GM12878 (cell line): ENCODE results near the gene HTR2B.

Experiments
- BACH1 ChIP-seq: fragments of 450-650 bp; IDR thresholded peaks from 2 replicates; pipeline ENCODE4 v1.6.1; 2017; ENCODE audit warnings: mild to moderate bottlenecking, borderline replicate concordance
- CBFB ChIP-seq: IDR thresholded peaks from 2 replicates; pipeline ENCODE4 v1.6.1; 2016; ENCODE audit warnings: antibody characterized with exemption, low read depth
- CHD1 ChIP-seq: IDR thresholded peaks from 2 replicates; pipeline ENCODE4 v1.6.1; 2012; ENCODE audit warnings: low read depth, low read length, improper control_type of control experiment
- CHD2 ChIP-seq: IDR thresholded peaks from 2 replicates; pipeline ENCODE4 v1.6.1; 2011; ENCODE audit warnings: low read depth, low read length, improper control_type of control experiment, borderline replicate concordance
- CREB1 ChIP-seq: IDR thresholded peaks from 2 replicates; pipeline ENCODE4 v1.6.1; 2012; ENCODE audit warnings: low read depth, mild to moderate bottlenecking, inconsistent platforms
- EP300 ChIP-seq, 2 experiments: fragments of 150-350 bp in 1 of 2; IDR thresholded peaks; 2 replicates each; pipeline ENCODE4 v1.6.1; 2011 to 2012; ENCODE audit warnings: low read depth in 2 of 2, low read length in 2 of 2, borderline replicate concordance in 1 of 2, improper control_type of control experiment in 1 of 2, inconsistent platforms in 1 of 2; ENCODE audit not compliant: control insufficient read depth in 1 of 2
- ESRRA ChIP-seq: IDR thresholded peaks from 2 replicates; pipeline ENCODE4 v1.6.1; 2012; ENCODE audit warnings: mild to moderate bottlenecking, low read length, improper control_type of control experiment
- GABPA ChIP-seq: IDR thresholded peaks from 2 replicates; pipeline ENCODE4 v1.6.1; 2014; ENCODE audit warnings: antibody characterized with exemption, low read depth, mild to moderate bottlenecking, inconsistent platforms
- MYC ChIP-seq: IDR thresholded peaks from 2 replicates; pipeline ENCODE4 v1.6.1; 2011; ENCODE audit warnings: mild to moderate bottlenecking, low read length, moderate library complexity, inconsistent platforms; ENCODE audit not compliant: insufficient read depth, insufficient replicate concordance, insufficient read length, severe bottlenecking
- POLR2A ChIP-seq: IDR thresholded peaks from 2 replicates; pipeline ENCODE4 v1.6.1; 2011; ENCODE audit warnings: low read depth, mild to moderate bottlenecking, low read length
- SRF ChIP-seq, 2 experiments: IDR thresholded peaks; 2 replicates each; pipeline ENCODE4 v1.6.1; 2011; ENCODE audit warnings: low read depth in 2 of 2, low read length in 2 of 2, mild to moderate bottlenecking in 1 of 2, moderate library complexity in 1 of 2
- TBL1XR1 ChIP-seq: IDR thresholded peaks from 2 replicates; pipeline ENCODE4 v1.6.1; 2012; ENCODE audit warnings: low read depth, low read length, improper control_type of control experiment
- TF ChIP-seq, protein P1 (sequence below), 3 experiments: IDR thresholded peaks in 2 of 3; conservative IDR thresholded peaks in 1 of 3; 2 replicates each; pipeline ENCODE4 v1.5.1; 2011; ENCODE audit warnings: low read depth in 3 of 3, low read length in 3 of 3, mild to moderate bottlenecking in 3 of 3, control low read depth in 2 of 3, moderate library complexity in 2 of 3, inconsistent platforms in 1 of 3, mixed read lengths in 1 of 3; ENCODE audit not compliant: control insufficient read depth in 2 of 3, insufficient read depth in 1 of 3; ENCODE audit errors: extremely low read depth in 1 of 3

DNA sequence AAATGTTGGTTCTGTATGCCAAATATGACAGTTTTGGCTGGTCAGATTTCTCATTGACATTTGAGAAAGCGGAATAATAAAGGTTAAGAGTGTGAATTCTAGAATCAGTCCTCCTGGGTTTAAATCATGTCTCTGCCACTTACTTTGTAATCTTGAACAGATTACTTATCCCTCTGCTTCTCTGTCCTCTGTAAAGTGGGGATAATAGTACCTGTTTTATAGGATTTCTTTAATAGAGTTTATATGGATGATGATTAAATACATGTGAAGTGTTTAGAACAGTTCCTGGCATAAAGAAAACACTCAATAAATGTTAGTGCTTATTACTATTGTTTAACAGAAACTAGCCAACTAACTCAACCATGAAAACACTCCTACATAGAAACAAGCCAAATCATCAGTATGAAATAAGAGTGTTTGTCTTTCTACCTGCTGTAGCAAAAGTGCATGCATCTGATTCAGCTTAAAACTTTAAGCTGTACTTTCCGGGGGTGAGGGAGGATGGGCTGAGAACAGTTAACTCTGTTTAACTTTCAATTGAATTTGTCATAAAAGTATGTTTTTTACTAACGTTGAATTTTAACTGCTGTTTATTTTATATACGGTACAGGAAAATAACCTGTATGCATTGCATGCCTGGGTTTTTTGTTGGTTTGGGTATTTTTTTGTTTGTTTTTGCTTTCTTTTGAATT, 6.8 kb downstream of the HTR2B start:
- no peak for TF ChIP-seq TBL1XR1
- TF ChIP-seq, protein P1, sequence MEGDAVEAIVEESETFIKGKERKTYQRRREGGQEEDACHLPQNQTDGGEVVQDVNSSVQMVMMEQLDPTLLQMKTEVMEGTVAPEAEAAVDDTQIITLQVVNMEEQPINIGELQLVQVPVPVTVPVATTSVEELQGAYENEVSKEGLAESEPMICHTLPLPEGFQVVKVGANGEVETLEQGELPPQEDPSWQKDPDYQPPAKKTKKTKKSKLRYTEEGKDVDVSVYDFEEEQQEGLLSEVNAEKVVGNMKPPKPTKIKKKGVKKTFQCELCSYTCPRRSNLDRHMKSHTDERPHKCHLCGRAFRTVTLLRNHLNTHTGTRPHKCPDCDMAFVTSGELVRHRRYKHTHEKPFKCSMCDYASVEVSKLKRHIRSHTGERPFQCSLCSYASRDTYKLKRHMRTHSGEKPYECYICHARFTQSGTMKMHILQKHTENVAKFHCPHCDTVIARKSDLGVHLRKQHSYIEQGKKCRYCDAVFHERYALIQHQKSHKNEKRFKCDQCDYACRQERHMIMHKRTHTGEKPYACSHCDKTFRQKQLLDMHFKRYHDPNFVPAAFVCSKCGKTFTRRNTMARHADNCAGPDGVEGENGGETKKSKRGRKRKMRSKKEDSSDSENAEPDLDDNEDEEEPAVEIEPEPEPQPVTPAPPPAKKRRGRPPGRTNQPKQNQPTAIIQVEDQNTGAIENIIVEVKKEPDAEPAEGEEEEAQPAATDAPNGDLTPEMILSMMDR (IDR thresholded peaks at IDR 0.05 in 2 of 3, conservative IDR thresholded peaks at IDR 0.05 in 1 of 3; ENCODE audit: control insufficient read depth in 2 of 3, extremely low read depth in 1 of 3, insufficient read depth in 1 of 3, low read depth in 3 of 3, low read length in 3 of 3), result no peak
- TF ChIP-seq BACH1, result no peak
- no peak for TF ChIP-seq GABPA
- TF ChIP-seq CREB1, result no peak
- no peak for TF ChIP-seq CHD2
- no peak for TF ChIP-seq SRF (IDR thresholded peaks at IDR 0.05; ENCODE audit: low read depth in 2 of 2, low read length in 2 of 2)
- TF ChIP-seq CHD1, result no peak
- TF ChIP-seq EP300 (IDR thresholded peaks at IDR 0.05; ENCODE audit: borderline replicate concordance in 1 of 2, control insufficient read depth in 1 of 2, low read depth in 2 of 2, low read length in 2 of 2), result no peak
- TF ChIP-seq POLR2A, result no peak
- no peak for TF ChIP-seq MYC
- TF ChIP-seq ESRRA, result no peak
- TF ChIP-seq CBFB, result no peak
